Activated naive CD4-positive, alpha-beta T cell treated with anti-CD3 and anti-CD28 coated beads, Interleukin-2, amount 10 ng/mL, durations not matched to agents 7 days and 5 days (primary cell): ENCODE results near the gene RANGRF.

ENCODE experiments used
- CTCF ChIA-PET: fragments of 350-600 bp; sonication (Branson Sonifier 250); formaldehyde crosslinking; loops from one replicate; lab custom pipeline; 2021; ENCODE audit warnings: antibody characterized with exemption; lab: Charles Lee
- DNase-seq: peaks from one replicate; pipeline ENCODE4 v3.0.0-alpha.2; 2020
- H3K27ac Mint-ChIP-seq: one replicate; pipeline ENCODE4 v1.8.0; 2021; ENCODE audit warnings: mild to moderate bottlenecking, moderate library complexity, mixed read lengths
- H3K27me3 Mint-ChIP-seq: one replicate; pipeline ENCODE4 v1.8.0; 2021; ENCODE audit warnings: mild to moderate bottlenecking, mixed read lengths
- H3K36me3 Mint-ChIP-seq: one replicate; pipeline ENCODE4 v1.8.0; 2021; ENCODE audit warnings: mixed read lengths
- H3K4me1 Mint-ChIP-seq: one replicate; pipeline ENCODE4 v1.8.0; 2021; ENCODE audit warnings: mixed read lengths
- H3K4me3 Mint-ChIP-seq: one replicate; pipeline ENCODE4 v1.8.0; 2021; ENCODE audit warnings: mild to moderate bottlenecking, moderate library complexity, mixed read lengths
- H3K9me3 Mint-ChIP-seq: one replicate; pipeline ENCODE4 v1.8.0; 2021; ENCODE audit warnings: mixed read lengths

Gene RANGRF

GRCh38 chr17:8333281-8333680 lies 44.8 kb downstream of the RANGRF start:
- no peaks in the 10 kb centered on the region for H3K36me3 Mint-ChIP-seq
- CTCF ChIA-PET, result no interaction called here
- peaks cover 25% of the 10 kb centered on the region for H3K27me3 Mint-ChIP-seq
- H3K9me3 Mint-ChIP-seq, result no peaks in the 10 kb centered on the region
- H3K4me1 Mint-ChIP-seq, result peaks cover 6% of the 10 kb centered on the region
- no peak overlapping the region for H3K27ac Mint-ChIP-seq
- no peak for DNase-seq
- H3K4me3 Mint-ChIP-seq, result no peak overlapping the region

GRCh38 chr17:8337802-8338752 lies 49.6 kb downstream of the RANGRF start:
- CTCF ChIA-PET, result interaction anchor here (1.0 kb wide), 1 partner anchor 37 kb away, joined by 4 read pairs; no protein-coding TSS in a partner anchor
- H3K27ac Mint-ChIP-seq, result no peak overlapping the region
- no peaks in the 10 kb centered on the region for H3K36me3 Mint-ChIP-seq
- H3K4me3 Mint-ChIP-seq, result no peak overlapping the region
- H3K27me3 Mint-ChIP-seq, result peaks cover 23% of the 10 kb centered on the region
- no peaks in the 10 kb centered on the region for H3K9me3 Mint-ChIP-seq
- H3K4me1 Mint-ChIP-seq, result peaks cover 10% of the 10 kb centered on the region
- DNase-seq, result no peak

GRCh38 chr17:8338753-8339140 lies 50.3 kb downstream of the RANGRF start:
- CTCF ChIA-PET, result interaction anchor here (1.0 kb wide), 1 partner anchor 38 kb away, joined by 4 read pairs; no protein-coding TSS in a partner anchor
- H3K27ac Mint-ChIP-seq, result no peak overlapping the region

GRCh38 chr17:8339540-8339939 lies 51.1 kb downstream of the RANGRF start, which contains the start of gene ODF4:
Gene ODF4 (plus strand): TSS chr17:8339840. CDS start chr17:8340052, 212 bp downstream.
- Mint-ChIP-seq H3K27ac (no peak within 1 kb of the TSS), H3K36me3 (no peaks in the 10 kb centered on the region), H3K9me3 (no peaks in the 10 kb centered on the region), H3K4me1 (peaks cover 10% of the 10 kb centered on the region), H3K27me3 (peaks cover 23% of the 10 kb centered on the region), H3K4me3 (no peak within 1 kb of the TSS)
- no peak for DNase-seq
- CTCF ChIA-PET, result no interaction called here

More at GRCh38 chr17:8338753-8339140, 50.3 kb downstream of the RANGRF start:
- Mint-ChIP-seq H3K27me3 (peaks cover 23% of the 10 kb centered on the region), H3K9me3 (no peaks in the 10 kb centered on the region), H3K4me3 (no peak overlapping the region), H3K36me3 (no peaks in the 10 kb centered on the region), H3K4me1 (peaks cover 10% of the 10 kb centered on the region)
- DNase-seq, result no peak
